A549 (cell line): ENCODE data around the gene HMG20B. TPM values are rescaled to one million over a fixed set of nuclear protein-coding genes. Genes with fewer than 3 reads are reported as not detected.

Experiments used
- ATAC-seq, 2 experiments: fragments of 200-7000 bp in 1 of 2; fragments of >200 bp in 1 of 2; cut with Nextera tagmentation in 1 of 2; cut with Tn5 transposase in 1 of 2; 3 replicates each; pipeline versions ENCODE4 v1.8.0 to v1.9.1; 2018 to 2020; ENCODE audit warnings: mild to moderate bottlenecking in 1 of 2, moderate library complexity in 1 of 2
- CTCF ChIA-PET: fragments of 300-600 bp; sonication (Branson Sonifier 250); formaldehyde crosslinking; extraction: SDS; loops from one replicate; lab custom pipeline; 2021; ENCODE audit warnings: antibody characterized with exemption, inconsistent platforms; lab: Yijun Ruan, JAX
- POLR2A ChIA-PET: fragments of 350-600 bp; formaldehyde crosslinking; extraction: SDS; loops from one replicate; lab custom pipeline; 2021; ENCODE audit warnings: antibody characterized with exemption, inconsistent platforms; lab: Yijun Ruan, JAX
- DNase-seq, 2 experiments: peaks; one replicate each; pipeline versions ENCODE4 v3.0.0 to v3.0.0-alpha.2; 2011 to 2016; ENCODE audit warnings: low read depth in 1 of 2, low spot score in 1 of 2
- FAIRE-seq: peaks from 2 replicates; lab custom pipeline; 2011; peaks lifted over from hg19 to GRCh38; lab: Jason Lieb, UNC
- H3K27ac ChIP-seq, 2 experiments: fragments of >200 bp; sonication (Bioruptor Twin); formaldehyde crosslinking; 3 replicates each; pipeline ENCODE4 v1.5.1; 2016 to 2017
- H3K4me1 ChIP-seq: fragments of >200 bp; sonication (Bioruptor Twin); formaldehyde crosslinking; 3 replicates; pipeline ENCODE4 v1.6.1; 2016
- H3K4me2 ChIP-seq: fragments of >200 bp; sonication (Bioruptor Twin); formaldehyde crosslinking; 3 replicates; pipeline ENCODE4 v1.6.1; 2016
- H3K4me3 ChIP-seq: fragments of >200 bp; sonication (Bioruptor Twin); formaldehyde crosslinking; 3 replicates; pipeline ENCODE4 v1.5.1; 2016
- H3K9me3 ChIP-seq: fragments of >200 bp; sonication (Bioruptor Twin); formaldehyde crosslinking; 3 replicates; pipeline ENCODE4 v1.6.1; 2016
- CBX8 ChIP-seq: fragments of 200-600 bp; sonication (generic); IDR thresholded peaks from 2 replicates; pipeline ENCODE4 v1.6.1; 2016
- CHD4 ChIP-seq: fragments of 200-600 bp; sonication (generic); IDR thresholded peaks from 2 replicates; pipeline ENCODE4 v1.6.1; 2016; ENCODE audit warnings: antibody characterized with exemption, mild to moderate bottlenecking, borderline replicate concordance
- EHMT2 ChIP-seq: fragments of 200-600 bp; sonication (generic); IDR thresholded peaks from 2 replicates; pipeline ENCODE4 v1.6.1; 2016; ENCODE audit warnings: antibody characterized with exemption, low read depth, mild to moderate bottlenecking, moderate library complexity
- ELK1 ChIP-seq: fragments of 150-350 bp; IDR thresholded peaks from 2 replicates; pipeline ENCODE4 v1.6.1; 2014; ENCODE audit warnings: low read depth, mild to moderate bottlenecking, low read length
- FOSL2 ChIP-seq, 2 experiments: fragments of 450-650 bp in 1 of 2; fragments of >200 bp in 1 of 2; sonication (Bioruptor Twin) in 1 of 2; formaldehyde crosslinking; IDR thresholded peaks; 2 replicates each; pipeline versions ENCODE4 v1.5.0 to v1.6.1; 2016 to 2020; ENCODE audit warnings: mild to moderate bottlenecking in 1 of 2, moderate library complexity in 1 of 2
- FOXS1 ChIP-seq: fragments of 250-450 bp; sonication (Bioruptor Pico); IDR thresholded peaks from 2 replicates; pipeline ENCODE4 v1.5.0; 2020; ENCODE audit warnings: mild to moderate bottlenecking, moderate library complexity
- GATA3 ChIP-seq: IDR thresholded peaks from 2 replicates; pipeline ENCODE4 v1.6.1; 2012; ENCODE audit warnings: borderline replicate concordance
- HES2 ChIP-seq: fragments of >200 bp; sonication (Bioruptor Twin); formaldehyde crosslinking; IDR thresholded peaks from 2 replicates; pipeline ENCODE4 v1.6.1; 2016
- HOXA7 ChIP-seq: fragments of 250-450 bp; sonication (Bioruptor Pico); IDR thresholded peaks from 2 replicates; pipeline ENCODE4 v1.5.0; 2020; ENCODE audit warnings: mild to moderate bottlenecking, moderate library complexity
- HOXB13 ChIP-seq: fragments of 250-450 bp; sonication (Bioruptor Pico); IDR thresholded peaks from 2 replicates; pipeline ENCODE4 v1.5.0; 2020; ENCODE audit warnings: low read depth, mild to moderate bottlenecking, moderate library complexity
- HOXB5 ChIP-seq: fragments of 250-450 bp; sonication (Bioruptor Pico); IDR thresholded peaks from 2 replicates; pipeline ENCODE4 v1.5.0; 2020; ENCODE audit warnings: mild to moderate bottlenecking, moderate library complexity
- KDM1A ChIP-seq: fragments of 200-600 bp; sonication (generic); IDR thresholded peaks from 2 replicates; pipeline ENCODE4 v1.6.1; 2016; ENCODE audit warnings: low read depth, mild to moderate bottlenecking
- KDM5A ChIP-seq: fragments of 200-600 bp; sonication (generic); IDR thresholded peaks from 2 replicates; pipeline ENCODE4 v1.6.1; 2016; ENCODE audit warnings: antibody characterized with exemption, mild to moderate bottlenecking
- SMC3 ChIP-seq: fragments of >200 bp; sonication (Bioruptor Twin); formaldehyde crosslinking; IDR thresholded peaks from 3 replicates; pipeline ENCODE4 v1.6.1; 2018; ENCODE audit warnings: inconsistent platforms
- TFCP2L1 ChIP-seq: fragments of 250-450 bp; sonication (Bioruptor Pico); IDR thresholded peaks from 2 replicates; pipeline ENCODE4 v1.5.0; 2021; ENCODE audit warnings: mild to moderate bottlenecking
- ZC3H11A ChIP-seq: fragments of 450-650 bp; IDR thresholded peaks from 2 replicates; pipeline ENCODE4 v1.6.1; 2014; ENCODE audit warnings: antibody characterized with exemption, mild to moderate bottlenecking
- ZFP36 ChIP-seq: fragments of 450-650 bp; IDR thresholded peaks from 2 replicates; pipeline ENCODE4 v1.6.1; 2014; ENCODE audit warnings: borderline replicate concordance; ENCODE audit not compliant: partially characterized antibody
- WGBS: methylation state at CpG from one replicate; pipeline ENCODE4 v1.1.6; 2017; ENCODE audit errors: missing lambda C conversion rate; 5-methylcytosine and 5-hydroxymethylcytosine counted together
- polyA plus RNA-seq, 4 experiments: library from polyadenylated mRNA; depleted of rRNA in 3 of 4; stranded (reverse); fragments of >200 nt; fragmentation: RNase III in 1 of 4; extraction: RNeasy Plus Mini Kit Qiagen cat#74134 plus additional on column Dnase treatment in 1 of 4; gene quantifications; 2 replicates in 3 of 4; 3 replicates in 1 of 4; pipeline ENCODE4 v1.2.3, GENCODE V29; 2011 to 2017
- TF ChIP-seq, protein P1 (sequence below): fragments of 250-450 bp; sonication (Bioruptor Pico); IDR thresholded peaks from 2 replicates; pipeline ENCODE4 v1.5.0; 2020; ENCODE audit warnings: low read depth, mild to moderate bottlenecking, moderate library complexity
- TF ChIP-seq, protein P2 (sequence below): fragments of 250-450 bp; sonication (Bioruptor Pico); IDR thresholded peaks from 2 replicates; pipeline ENCODE4 v1.5.0; 2021; ENCODE audit warnings: mild to moderate bottlenecking, moderate library complexity, borderline replicate concordance
- TF ChIP-seq, protein P3 (sequence below): fragments of >200 bp; sonication (Bioruptor Twin); formaldehyde crosslinking; IDR thresholded peaks from 3 replicates; pipeline ENCODE4 v1.5.1; 2016
- TF ChIP-seq, protein P4 (sequence below): IDR thresholded peaks from 2 replicates; pipeline ENCODE4 v1.6.1; 2012
- TF ChIP-seq, protein P5 (sequence below): IDR thresholded peaks from 2 replicates; pipeline ENCODE4 v1.6.1; 2012; ENCODE audit warnings: low read depth, borderline replicate concordance

HMG20B gene
- polyA plus RNA-seq, 2 of the 4 experiments (the other 2 are of a cell fraction) = 24.2 to 47.1 TPM

- TF ChIP-seq, protein P1, sequence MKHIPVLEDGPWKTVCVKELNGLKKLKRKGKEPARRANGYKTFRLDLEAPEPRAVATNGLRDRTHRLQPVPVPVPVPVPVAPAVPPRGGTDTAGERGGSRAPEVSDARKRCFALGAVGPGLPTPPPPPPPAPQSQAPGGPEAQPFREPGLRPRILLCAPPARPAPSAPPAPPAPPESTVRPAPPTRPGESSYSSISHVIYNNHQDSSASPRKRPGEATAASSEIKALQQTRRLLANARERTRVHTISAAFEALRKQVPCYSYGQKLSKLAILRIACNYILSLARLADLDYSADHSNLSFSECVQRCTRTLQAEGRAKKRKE = no peak
Measured at GRCh38 chr19:3547301-3547731, 25.4 kb upstream of the HMG20B start (continued).

GRCh38 chr19:3547767-3548282, 24.9 kb upstream of the HMG20B start:
- ChIA-PET POLR2A (interaction anchor here (1.0 kb wide), 1 partner anchor 9 kb away, joined by 3 read pairs; no protein-coding TSS in a partner anchor), CTCF (interaction anchor here (1.2 to 6.6 kb wide), 5 partner anchors 14 to 114 kb away, joined by 3 to 100 read pairs (median 5); partner anchors contain the start of gene HMG20B)
- no peak overlapping the region for H3K4me3 ChIP-seq
- no peak for FAIRE-seq
- no peak for TF ChIP-seq HOXA7 (CRISPR knock-in tag)
- TF ChIP-seq, protein P2, sequence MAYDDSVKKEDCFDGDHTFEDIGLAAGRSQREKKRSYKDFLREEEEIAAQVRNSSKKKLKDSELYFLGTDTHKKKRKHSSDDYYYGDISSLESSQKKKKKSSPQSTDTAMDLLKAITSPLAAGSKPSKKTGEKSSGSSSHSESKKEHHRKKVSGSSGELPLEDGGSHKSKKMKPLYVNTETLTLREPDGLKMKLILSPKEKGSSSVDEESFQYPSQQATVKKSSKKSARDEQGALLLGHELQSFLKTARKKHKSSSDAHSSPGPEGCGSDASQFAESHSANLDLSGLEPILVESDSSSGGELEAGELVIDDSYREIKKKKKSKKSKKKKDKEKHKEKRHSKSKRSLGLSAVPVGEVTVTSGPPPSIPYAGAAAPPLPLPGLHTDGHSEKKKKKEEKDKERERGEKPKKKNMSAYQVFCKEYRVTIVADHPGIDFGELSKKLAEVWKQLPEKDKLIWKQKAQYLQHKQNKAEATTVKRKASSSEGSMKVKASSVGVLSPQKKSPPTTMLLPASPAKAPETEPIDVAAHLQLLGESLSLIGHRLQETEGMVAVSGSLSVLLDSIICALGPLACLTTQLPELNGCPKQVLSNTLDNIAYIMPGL (CRISPR knock-in tag) = no peak
- TF ChIP-seq KDM1A = no peak
- no peak; the same call in 2 of the 3 replicates for TF ChIP-seq SMC3
- 86% methylated on average over 5 of the region's 36 CpGs for WGBS
- no peaks in the 10 kb centered on the region for H3K9me3 ChIP-seq
- ATAC-seq = no peak
- H3K4me2 ChIP-seq = no peak overlapping the region
- peaks cover under 1% of the 10 kb centered on the region; the same call in 1 of the 3 replicates for H3K4me1 ChIP-seq
- DNase-seq = no peak
- H3K27ac ChIP-seq = no peak overlapping the region

GRCh38 chr19:3548606-3549005, 24.1 kb upstream of the HMG20B start:
- no peak for ATAC-seq
- FAIRE-seq = no peak
- Histone ChIP-seq H3K9me3 (no peaks in the 10 kb centered on the region), H3K4me2 (no peak overlapping the region), H3K4me1 (peaks cover 5% of the 10 kb centered on the region; the same call in 1 of the 3 replicates), H3K27ac (no peak overlapping the region), H3K4me3 (no peak overlapping the region)
- 86% methylated on average over 1 of the region's 14 CpGs for WGBS
- DNase-seq = no peak
- POLR2A ChIA-PET = no interaction called here
- TF ChIP-seq, protein P3, sequence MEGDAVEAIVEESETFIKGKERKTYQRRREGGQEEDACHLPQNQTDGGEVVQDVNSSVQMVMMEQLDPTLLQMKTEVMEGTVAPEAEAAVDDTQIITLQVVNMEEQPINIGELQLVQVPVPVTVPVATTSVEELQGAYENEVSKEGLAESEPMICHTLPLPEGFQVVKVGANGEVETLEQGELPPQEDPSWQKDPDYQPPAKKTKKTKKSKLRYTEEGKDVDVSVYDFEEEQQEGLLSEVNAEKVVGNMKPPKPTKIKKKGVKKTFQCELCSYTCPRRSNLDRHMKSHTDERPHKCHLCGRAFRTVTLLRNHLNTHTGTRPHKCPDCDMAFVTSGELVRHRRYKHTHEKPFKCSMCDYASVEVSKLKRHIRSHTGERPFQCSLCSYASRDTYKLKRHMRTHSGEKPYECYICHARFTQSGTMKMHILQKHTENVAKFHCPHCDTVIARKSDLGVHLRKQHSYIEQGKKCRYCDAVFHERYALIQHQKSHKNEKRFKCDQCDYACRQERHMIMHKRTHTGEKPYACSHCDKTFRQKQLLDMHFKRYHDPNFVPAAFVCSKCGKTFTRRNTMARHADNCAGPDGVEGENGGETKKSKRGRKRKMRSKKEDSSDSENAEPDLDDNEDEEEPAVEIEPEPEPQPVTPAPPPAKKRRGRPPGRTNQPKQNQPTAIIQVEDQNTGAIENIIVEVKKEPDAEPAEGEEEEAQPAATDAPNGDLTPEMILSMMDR = no peak
- TF ChIP-seq FOXS1 (CRISPR knock-in tag) (no peak), KDM5A (no peak), GATA3 (no peak), ELK1 (no peak), HES2 (no peak), HOXB13 (CRISPR knock-in tag) (no peak), CHD4 (no peak), HOXB5 (CRISPR knock-in tag) (no peak), ZC3H11A (no peak), CBX8 (no peak), TFCP2L1 (CRISPR knock-in tag) (no peak), FOSL2 (IDR thresholded peaks at IDR 0.05) (no peak), FOSL2 (CRISPR knock-in tag; IDR thresholded peaks at IDR 0.05) (no peak), ZFP36 (no peak), EHMT2 (no peak)
- TF ChIP-seq, protein P2 (CRISPR knock-in tag) = no peak
- TF ChIP-seq, protein P4, sequence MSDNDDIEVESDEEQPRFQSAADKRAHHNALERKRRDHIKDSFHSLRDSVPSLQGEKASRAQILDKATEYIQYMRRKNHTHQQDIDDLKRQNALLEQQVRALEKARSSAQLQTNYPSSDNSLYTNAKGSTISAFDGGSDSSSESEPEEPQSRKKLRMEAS = no peak
- TF ChIP-seq, protein P5, sequence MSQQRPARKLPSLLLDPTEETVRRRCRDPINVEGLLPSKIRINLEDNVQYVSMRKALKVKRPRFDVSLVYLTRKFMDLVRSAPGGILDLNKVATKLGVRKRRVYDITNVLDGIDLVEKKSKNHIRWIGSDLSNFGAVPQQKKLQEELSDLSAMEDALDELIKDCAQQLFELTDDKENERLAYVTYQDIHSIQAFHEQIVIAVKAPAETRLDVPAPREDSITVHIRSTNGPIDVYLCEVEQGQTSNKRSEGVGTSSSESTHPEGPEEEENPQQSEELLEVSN = no peak
- TF ChIP-seq, all 56 proteins: peak for 0
- CTCF ChIA-PET = interaction anchor here (0.8 to 6.6 kb wide), 5 partner anchors 13 to 48 kb away, joined by 3 to 100 read pairs (median 5); partner anchors contain the start of genes GIPC3 and HMG20B
